Activated T-helper 1 cell treated with anti-CD3 and anti-CD28 coated beads, Interleukin-12 subunit alpha, Interleukin-12 subunit beta, Interleukin-2, Interleukin-4 antibody, amounts not matched to agents 30 ng/mL and 10 ng/mL and 1 ng/mL, durations not matched to agents 14 hours and 24 hours and 36 hours (primary cell): ENCODE results near the gene RHEB. TPM values are rescaled to one million over a fixed set of nuclear protein-coding genes. Genes with fewer than 3 reads are reported as not detected.

Experiments used
- DNase-seq: peaks from one replicate; pipeline ENCODE4 v3.0.0; 2021; ENCODE audit warnings: low spot score
- H3K27ac Mint-ChIP-seq: one replicate; pipeline ENCODE4 v1.8.0; 2021; ENCODE audit warnings: mild to moderate bottlenecking, mixed read lengths
- H3K27me3 Mint-ChIP-seq: one replicate; pipeline ENCODE4 v1.8.0; 2022; ENCODE audit warnings: mild to moderate bottlenecking, moderate library complexity, mixed read lengths; ENCODE audit not compliant: insufficient read depth
- H3K36me3 Mint-ChIP-seq: one replicate; pipeline ENCODE4 v1.8.0; 2021; ENCODE audit warnings: low read depth, mixed read lengths
- H3K4me1 Mint-ChIP-seq: one replicate; pipeline ENCODE4 v1.8.0; 2021; ENCODE audit warnings: low read depth, mixed read lengths
- H3K4me3 Mint-ChIP-seq: one replicate; pipeline ENCODE4 v1.8.0; 2021; ENCODE audit warnings: mild to moderate bottlenecking, moderate library complexity, mixed read lengths
- H3K9me3 Mint-ChIP-seq: one replicate; pipeline ENCODE4 v1.8.0; 2021; ENCODE audit warnings: mixed read lengths
- intact Hi-C: fragments of 100-400 bp; cut with micrococcal nuclease; formaldehyde crosslinking; loops from one replicate; pipeline ENCODE4 v1.15.1; 2024
- total RNA-seq: library from RNA; stranded (reverse); gene quantifications from 2 replicates; pipeline ENCODE4 v1.2.3, GENCODE V29; 2022

Gene RHEB
- 62.5 and 65.5 TPM in 2 replicates for total RNA-seq

GRCh38 chr7:151519765-151520418, at the start of gene RHEB:
Gene RHEB (minus strand): TSS chr7:151519895. CDS start chr7:151519511, 384 bp downstream.
- Mint-ChIP-seq H3K9me3 (no peaks in the 10 kb centered on the region), H3K4me3 (peak within 1 kb of the TSS; percentile 94), H3K4me1 (peaks cover 32% of the 10 kb centered on the region), H3K27me3 (peaks cover 10% of the 10 kb centered on the region), H3K27ac (peak within 1 kb of the TSS; percentile 99), H3K36me3 (peaks cover 8% of the 10 kb centered on the region)
- peak; percentile 97 for DNase-seq
- intact Hi-C loops: loop anchor here (1.0 to 5.0 kb wide), 7 partner anchors 71 to 505 kb away; partner anchors contain the start of genes ABCF2, CHPF2, GALNT11 and SMARCD3

- H3K9me3 Mint-ChIP-seq: no peaks in the 10 kb centered on the region
- H3K36me3 Mint-ChIP-seq: peaks cover 6% of the 10 kb centered on the region
- no peak overlapping the region for H3K27ac Mint-ChIP-seq
- no peak overlapping the region for H3K4me3 Mint-ChIP-seq
- DNase-seq: no peak
- intact Hi-C loops: no loop called here
- H3K27me3 Mint-ChIP-seq: no peaks in the 10 kb centered on the region
- no peaks in the 10 kb centered on the region for H3K4me1 Mint-ChIP-seq
Observed at GRCh38 chr7:151566897-151567320, 47.2 kb upstream of the RHEB start.

- H3K27ac Mint-ChIP-seq: no peak overlapping the region
- no peaks in the 10 kb centered on the region for H3K9me3 Mint-ChIP-seq
- intact Hi-C loops: no loop called here
- H3K4me3 Mint-ChIP-seq: no peak overlapping the region
- peaks cover 9% of the 10 kb centered on the region for H3K36me3 Mint-ChIP-seq
- H3K27me3 Mint-ChIP-seq: no peaks in the 10 kb centered on the region
- DNase-seq: no peak
- H3K4me1 Mint-ChIP-seq: peaks cover 6% of the 10 kb centered on the region
Observed at GRCh38 chr7:151565541-151565940, 45.8 kb upstream of the RHEB start.

- no peak for DNase-seq
- Mint-ChIP-seq H3K27ac (peak overlapping the region; percentile 21), H3K27me3 (no peaks in the 10 kb centered on the region), H3K4me1 (peaks cover 13% of the 10 kb centered on the region), H3K4me3 (no peak overlapping the region), H3K9me3 (no peaks in the 10 kb centered on the region), H3K36me3 (peaks cover 8% of the 10 kb centered on the region)
- intact Hi-C loops: no loop called here
Observed at GRCh38 chr7:151560243-151560642, 40.5 kb upstream of the RHEB start.

GRCh38 chr7:151559557-151560183, 40.0 kb upstream of the RHEB start:
- Mint-ChIP-seq H3K4me3 (no peak overlapping the region), H3K4me1 (peaks cover 13% of the 10 kb centered on the region), H3K27me3 (no peaks in the 10 kb centered on the region), H3K27ac (no peak overlapping the region), H3K9me3 (no peaks in the 10 kb centered on the region), H3K36me3 (peaks cover 8% of the 10 kb centered on the region)
- intact Hi-C loops: loop anchor here (5.0 kb wide), 1 partner anchor 53 kb away; no protein-coding TSS in a partner anchor
- no peak for DNase-seq

- peaks cover 13% of the 10 kb centered on the region for H3K4me1 Mint-ChIP-seq
- no peak overlapping the region for H3K4me3 Mint-ChIP-seq
- DNase-seq: no peak
- H3K9me3 Mint-ChIP-seq: no peaks in the 10 kb centered on the region
- intact Hi-C loops: loop anchor here (5.0 kb wide), 1 partner anchor 54 kb away; no protein-coding TSS in a partner anchor
- no peaks in the 10 kb centered on the region for H3K27me3 Mint-ChIP-seq
- H3K36me3 Mint-ChIP-seq: peaks cover 8% of the 10 kb centered on the region
- H3K27ac Mint-ChIP-seq: no peak overlapping the region
Observed at GRCh38 chr7:151558575-151558974, 38.9 kb upstream of the RHEB start.

GRCh38 chr7:151556592-151556991, 36.9 kb upstream of the RHEB start:
- intact Hi-C loops: loop anchor here (5.0 kb wide), 1 partner anchor 56 kb away; no protein-coding TSS in a partner anchor
- Mint-ChIP-seq H3K27ac (no peak overlapping the region), H3K4me3 (no peak overlapping the region), H3K9me3 (no peaks in the 10 kb centered on the region), H3K27me3 (no peaks in the 10 kb centered on the region), H3K36me3 (peaks cover 6% of the 10 kb centered on the region), H3K4me1 (peaks cover 13% of the 10 kb centered on the region)
- no peak for DNase-seq

- intact Hi-C loops: no loop called here
- Mint-ChIP-seq H3K36me3 (no peaks in the 10 kb centered on the region), H3K4me1 (no peaks in the 10 kb centered on the region), H3K27ac (no peak overlapping the region), H3K4me3 (no peak overlapping the region), H3K27me3 (peaks cover 3% of the 10 kb centered on the region), H3K9me3 (no peaks in the 10 kb centered on the region)
- DNase-seq: no peak
Observed at GRCh38 chr7:151553356-151553755, 33.7 kb upstream of the RHEB start.

GRCh38 chr7:151552352-151553028, 32.8 kb upstream of the RHEB start:
- Mint-ChIP-seq H3K9me3 (no peaks in the 10 kb centered on the region), H3K4me1 (no peaks in the 10 kb centered on the region), H3K27me3 (peaks cover 8% of the 10 kb centered on the region), H3K4me3 (no peak overlapping the region), H3K27ac (no peak overlapping the region), H3K36me3 (no peaks in the 10 kb centered on the region)
- intact Hi-C loops: no loop called here
- DNase-seq: no peak

- H3K27ac Mint-ChIP-seq: no peak overlapping the region
- no peaks in the 10 kb centered on the region for H3K9me3 Mint-ChIP-seq
- H3K4me1 Mint-ChIP-seq: no peaks in the 10 kb centered on the region
- intact Hi-C loops: no loop called here
- no peaks in the 10 kb centered on the region for H3K36me3 Mint-ChIP-seq
- H3K27me3 Mint-ChIP-seq: peaks cover 8% of the 10 kb centered on the region
- DNase-seq: no peak
- no peak overlapping the region for H3K4me3 Mint-ChIP-seq
Observed at GRCh38 chr7:151551820-151552219, 32.1 kb upstream of the RHEB start.

- no peak overlapping the region for H3K27ac Mint-ChIP-seq
- DNase-seq: no peak
- H3K4me3 Mint-ChIP-seq: no peak overlapping the region
- H3K4me1 Mint-ChIP-seq: no peaks in the 10 kb centered on the region
- no peaks in the 10 kb centered on the region for H3K9me3 Mint-ChIP-seq
- peaks cover 13% of the 10 kb centered on the region for H3K27me3 Mint-ChIP-seq
- intact Hi-C loops: no loop called here
- H3K36me3 Mint-ChIP-seq: no peaks in the 10 kb centered on the region
Observed at GRCh38 chr7:151550656-151551286, 31.1 kb upstream of the RHEB start.

GRCh38 chr7:151549644-151550043, 29.9 kb upstream of the RHEB start:
- Mint-ChIP-seq H3K36me3 (no peaks in the 10 kb centered on the region), H3K4me1 (no peaks in the 10 kb centered on the region), H3K9me3 (no peaks in the 10 kb centered on the region), H3K27ac (peak overlapping the region; percentile 21), H3K4me3 (no peak overlapping the region), H3K27me3 (peaks cover 15% of the 10 kb centered on the region)
- intact Hi-C loops: no loop called here
- DNase-seq: no peak
